Measurements from ENCODE around the gene RAMP2.

RAMP2 gene

GRCh38 chr17:42748202-42748907, 12.7 kb upstream of the RAMP2 start:
- Histone ChIP-seq H3K4me1 (ENCODE audit: control insufficient read depth, insufficient read depth, low read length, poor library complexity, severe bottlenecking) (peaks cover 14% of the 10 kb centered on the region), H3K4me3 (ENCODE audit: insufficient read depth, low read depth, low read length, poor library complexity, severe bottlenecking) (no peak overlapping the region), H3K9me3 (ENCODE audit: control insufficient read depth, low read length) (no peaks in the 10 kb centered on the region), H3K27ac (ENCODE audit: insufficient read depth, low read length, poor library complexity, severe bottlenecking) (no peak overlapping the region), H3K36me3 (ENCODE audit: control insufficient read depth, insufficient read depth, low read length) (no peaks in the 10 kb centered on the region), H3K27me3 (replicated peaks; ENCODE audit: control insufficient read depth, insufficient read depth, low read length, poor library complexity, severe bottlenecking) (no peaks in the 10 kb centered on the region)
- no peak for DNase-seq

GRCh38 chr17:42748908-42749798, 11.9 kb upstream of the RAMP2 start:
- no peaks in the 10 kb centered on the region for H3K36me3 ChIP-seq (ENCODE audit: control insufficient read depth, insufficient read depth, low read length)
- no peak for DNase-seq
- peaks cover 6% of the 10 kb centered on the region for H3K4me1 ChIP-seq (ENCODE audit: control insufficient read depth, insufficient read depth, low read length, poor library complexity, severe bottlenecking)
- no peak overlapping the region for H3K4me3 ChIP-seq (ENCODE audit: insufficient read depth, low read depth, low read length, poor library complexity, severe bottlenecking)
- no peaks in the 10 kb centered on the region for H3K9me3 ChIP-seq (ENCODE audit: control insufficient read depth, low read length)
- no peak overlapping the region for H3K27ac ChIP-seq (ENCODE audit: insufficient read depth, low read length, poor library complexity, severe bottlenecking)
- H3K27me3 ChIP-seq (replicated peaks; ENCODE audit: control insufficient read depth, insufficient read depth, low read length, poor library complexity, severe bottlenecking): no peaks in the 10 kb centered on the region

GRCh38 chr17:42750739-42751344, 10.2 kb upstream of the RAMP2 start:
- no peak for DNase-seq

DNA sequence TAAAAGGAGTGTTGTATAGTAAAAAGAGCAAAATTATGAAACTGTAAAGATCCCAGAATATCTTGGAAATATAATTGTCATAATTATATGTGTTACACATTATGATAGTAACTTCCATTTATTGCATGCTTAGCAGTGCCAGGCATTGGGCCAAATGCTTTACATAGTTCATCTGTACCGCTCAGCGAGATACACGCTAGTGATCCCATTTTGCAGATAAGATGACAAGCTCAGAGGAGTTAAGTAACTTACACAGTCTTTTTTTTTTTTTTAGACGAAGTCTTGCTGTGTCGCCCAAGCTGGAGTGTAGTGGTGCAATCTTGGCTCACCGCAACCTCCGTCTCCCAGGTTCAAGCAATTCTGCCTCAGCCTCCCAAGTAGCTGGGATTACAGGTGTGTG, 9.4 kb upstream of the RAMP2 start:
- no peaks in the 10 kb centered on the region for H3K4me1 ChIP-seq (ENCODE audit: control insufficient read depth, insufficient read depth, low read length, poor library complexity, severe bottlenecking)
- no peak overlapping the region for H3K4me3 ChIP-seq (ENCODE audit: insufficient read depth, low read depth, low read length, poor library complexity, severe bottlenecking)
- no peaks in the 10 kb centered on the region for H3K9me3 ChIP-seq (ENCODE audit: control insufficient read depth, low read length)
- H3K27ac ChIP-seq (ENCODE audit: insufficient read depth, low read length, poor library complexity, severe bottlenecking): no peak overlapping the region
- no peaks in the 10 kb centered on the region for H3K27me3 ChIP-seq (replicated peaks; ENCODE audit: control insufficient read depth, insufficient read depth, low read length, poor library complexity, severe bottlenecking)
- no peak for DNase-seq
- no peaks in the 10 kb centered on the region for H3K36me3 ChIP-seq (ENCODE audit: control insufficient read depth, insufficient read depth, low read length)

More at GRCh38 chr17:42750739-42751344, 10.2 kb upstream of the RAMP2 start:
- H3K27ac ChIP-seq (ENCODE audit: insufficient read depth, low read length, poor library complexity, severe bottlenecking): no peak overlapping the region
- no peak overlapping the region for H3K4me3 ChIP-seq (ENCODE audit: insufficient read depth, low read depth, low read length, poor library complexity, severe bottlenecking)
- no peaks in the 10 kb centered on the region for H3K36me3 ChIP-seq (ENCODE audit: control insufficient read depth, insufficient read depth, low read length)
- H3K27me3 ChIP-seq (replicated peaks; ENCODE audit: control insufficient read depth, insufficient read depth, low read length, poor library complexity, severe bottlenecking): no peaks in the 10 kb centered on the region
- no peaks in the 10 kb centered on the region for H3K9me3 ChIP-seq (ENCODE audit: control insufficient read depth, low read length)
- no peaks in the 10 kb centered on the region for H3K4me1 ChIP-seq (ENCODE audit: control insufficient read depth, insufficient read depth, low read length, poor library complexity, severe bottlenecking)

DNA sequence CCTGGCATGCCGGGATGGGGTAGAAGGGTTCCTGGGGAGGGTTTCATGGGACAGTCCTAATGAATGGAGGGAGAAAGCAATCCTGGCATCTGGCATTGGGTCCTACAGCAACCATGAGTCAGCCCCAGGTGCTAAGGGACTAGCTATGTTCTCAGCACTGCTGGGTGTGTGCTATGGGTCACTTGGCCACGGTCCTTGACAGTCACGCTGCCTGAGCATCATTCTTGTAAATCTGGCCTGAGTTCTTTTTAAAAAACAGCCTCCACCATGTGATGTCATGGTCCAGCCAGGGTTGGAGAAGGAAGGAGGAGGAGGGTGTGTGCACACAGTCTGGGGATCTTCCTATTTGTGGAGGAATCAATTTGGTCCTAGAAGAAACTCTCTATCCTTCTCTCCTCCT, 6.2 kb upstream of the RAMP2 start:
- H3K4me1 ChIP-seq (ENCODE audit: control insufficient read depth, insufficient read depth, low read length, poor library complexity, severe bottlenecking): no peaks in the 10 kb centered on the region
- H3K36me3 ChIP-seq (ENCODE audit: control insufficient read depth, insufficient read depth, low read length): no peaks in the 10 kb centered on the region
- no peaks in the 10 kb centered on the region for H3K9me3 ChIP-seq (ENCODE audit: control insufficient read depth, low read length)
- no peak for DNase-seq
- no peak overlapping the region for H3K4me3 ChIP-seq (ENCODE audit: insufficient read depth, low read depth, low read length, poor library complexity, severe bottlenecking)
- no peaks in the 10 kb centered on the region for H3K27me3 ChIP-seq (replicated peaks; ENCODE audit: control insufficient read depth, insufficient read depth, low read length, poor library complexity, severe bottlenecking)
- H3K27ac ChIP-seq (ENCODE audit: insufficient read depth, low read length, poor library complexity, severe bottlenecking): no peak overlapping the region

DNA sequence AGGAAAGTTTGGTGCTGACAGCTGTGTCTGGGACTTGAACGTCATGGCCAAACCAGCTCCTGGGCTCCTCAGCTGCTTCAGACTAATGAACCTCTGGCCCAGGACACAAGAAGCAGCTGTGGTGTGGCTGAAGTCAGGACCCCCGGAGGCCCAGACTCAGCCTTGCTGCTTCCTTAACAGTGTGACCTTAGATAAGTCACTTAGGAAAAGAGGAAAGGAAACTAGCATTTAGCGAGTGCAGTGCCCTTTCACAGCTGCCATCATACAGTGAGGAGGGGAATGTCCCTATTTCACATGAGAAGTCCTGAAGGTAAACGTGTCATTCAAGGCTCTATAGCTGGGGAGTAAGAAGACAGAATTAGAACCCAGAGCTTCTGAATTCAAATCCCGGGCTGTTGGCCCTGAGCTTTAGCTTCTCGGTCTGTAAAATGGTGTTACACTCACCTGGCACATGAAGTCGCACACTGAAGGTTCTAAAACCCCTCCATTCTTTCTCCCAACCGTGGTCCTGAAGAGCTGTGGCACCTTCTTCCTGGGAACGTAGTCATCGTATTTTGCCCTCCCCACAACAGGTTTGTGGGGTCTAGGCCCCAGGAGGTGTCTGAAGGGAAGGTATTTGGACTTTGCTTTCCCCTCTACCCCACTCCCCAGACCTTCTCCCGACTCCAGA, 910 bp upstream of the RAMP2 start:
- Histone ChIP-seq H3K27ac (ENCODE audit: insufficient read depth, low read length, poor library complexity, severe bottlenecking) (no peak overlapping the region), H3K27me3 (replicated peaks; ENCODE audit: control insufficient read depth, insufficient read depth, low read length, poor library complexity, severe bottlenecking) (peaks cover 30% of the 10 kb centered on the region), H3K9me3 (ENCODE audit: control insufficient read depth, low read length) (no peaks in the 10 kb centered on the region), H3K4me1 (ENCODE audit: control insufficient read depth, insufficient read depth, low read length, poor library complexity, severe bottlenecking) (peaks cover 9% of the 10 kb centered on the region), H3K4me3 (ENCODE audit: insufficient read depth, low read depth, low read length, poor library complexity, severe bottlenecking) (no peak overlapping the region), H3K36me3 (ENCODE audit: control insufficient read depth, insufficient read depth, low read length) (no peaks in the 10 kb centered on the region)
- no peak for DNase-seq

DNA sequence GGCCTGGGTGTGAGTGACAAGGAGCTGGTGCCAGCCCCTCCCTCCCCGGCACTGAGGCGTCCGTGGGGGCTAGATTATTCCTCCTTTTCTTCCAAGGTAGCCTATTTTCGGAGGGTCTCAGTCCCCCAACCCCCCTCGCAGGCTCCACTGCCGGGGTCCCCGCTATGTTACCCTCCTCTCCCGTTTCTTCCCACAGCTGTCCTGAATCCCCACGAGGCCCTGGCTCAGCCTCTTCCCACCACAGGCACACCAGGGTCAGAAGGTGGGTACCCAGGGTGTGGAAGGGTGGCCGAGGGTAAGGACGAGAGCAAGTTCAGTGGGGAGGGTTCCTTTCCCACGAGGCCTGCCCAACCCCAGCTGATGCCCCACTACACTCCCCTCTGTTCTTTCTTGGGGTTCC, 611 bp downstream of the RAMP2 start:
- Histone ChIP-seq H3K27ac (ENCODE audit: insufficient read depth, low read length, poor library complexity, severe bottlenecking) (no peak overlapping the region), H3K36me3 (ENCODE audit: control insufficient read depth, insufficient read depth, low read length) (no peaks in the 10 kb centered on the region), H3K27me3 (replicated peaks; ENCODE audit: control insufficient read depth, insufficient read depth, low read length, poor library complexity, severe bottlenecking) (peaks cover 36% of the 10 kb centered on the region), H3K4me3 (ENCODE audit: insufficient read depth, low read depth, low read length, poor library complexity, severe bottlenecking) (no peak overlapping the region), H3K9me3 (ENCODE audit: control insufficient read depth, low read length) (no peaks in the 10 kb centered on the region), H3K4me1 (ENCODE audit: control insufficient read depth, insufficient read depth, low read length, poor library complexity, severe bottlenecking) (peaks cover 9% of the 10 kb centered on the region)
- DNase-seq: no peak

DNA sequence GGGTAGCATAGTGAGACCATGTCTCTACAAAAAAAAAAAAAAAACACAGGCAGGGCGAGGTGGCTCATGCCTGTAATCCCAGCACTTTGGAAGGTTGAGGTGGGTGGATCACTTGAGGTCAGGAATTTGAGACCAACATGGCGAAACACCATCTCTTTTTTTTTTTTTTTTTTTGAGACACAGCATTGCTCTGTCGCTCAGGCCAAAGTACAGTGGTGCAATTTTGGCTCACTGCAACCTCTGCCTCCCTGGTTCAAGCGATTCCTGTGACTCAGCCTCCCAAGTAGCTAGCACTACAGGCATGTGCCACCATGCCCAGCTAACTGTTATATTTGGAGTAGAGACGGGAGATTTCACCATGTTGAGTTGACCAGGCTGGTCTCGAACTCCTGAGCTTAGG, 5.1 kb downstream of the RAMP2 start:
- Histone ChIP-seq H3K36me3 (ENCODE audit: control insufficient read depth, insufficient read depth, low read length) (no peaks in the 10 kb centered on the region), H3K9me3 (ENCODE audit: control insufficient read depth, low read length) (no peaks in the 10 kb centered on the region), H3K4me1 (ENCODE audit: control insufficient read depth, insufficient read depth, low read length, poor library complexity, severe bottlenecking) (peaks cover 5% of the 10 kb centered on the region), H3K27ac (ENCODE audit: insufficient read depth, low read length, poor library complexity, severe bottlenecking) (no peak overlapping the region), H3K4me3 (ENCODE audit: insufficient read depth, low read depth, low read length, poor library complexity, severe bottlenecking) (no peak overlapping the region), H3K27me3 (replicated peaks; ENCODE audit: control insufficient read depth, insufficient read depth, low read length, poor library complexity, severe bottlenecking) (peaks cover 29% of the 10 kb centered on the region)
- DNase-seq: no peak

- no peak for DNase-seq
Observed at GRCh38 chr17:42767512-42767911, 6.5 kb downstream of the RAMP2 start.

More at GRCh38 chr17:42767512-42767911, 6.5 kb downstream of the RAMP2 start:
- Histone ChIP-seq H3K27me3 (replicated peaks; ENCODE audit: control insufficient read depth, insufficient read depth, low read length, poor library complexity, severe bottlenecking) (peaks cover 15% of the 10 kb centered on the region), H3K36me3 (ENCODE audit: control insufficient read depth, insufficient read depth, low read length) (no peaks in the 10 kb centered on the region), H3K27ac (ENCODE audit: insufficient read depth, low read length, poor library complexity, severe bottlenecking) (no peak overlapping the region), H3K9me3 (ENCODE audit: control insufficient read depth, low read length) (no peaks in the 10 kb centered on the region), H3K4me1 (ENCODE audit: control insufficient read depth, insufficient read depth, low read length, poor library complexity, severe bottlenecking) (no peaks in the 10 kb centered on the region), H3K4me3 (ENCODE audit: insufficient read depth, low read depth, low read length, poor library complexity, severe bottlenecking) (no peak overlapping the region)

Data from effector memory CD4-positive, alpha-beta T cell (primary cell).